Measurements from ENCODE around the gene PLA2G6. TPM values are rescaled to one million over a fixed set of nuclear protein-coding genes. Genes with fewer than 3 reads are reported as not detected.

Gene PLA2G6
- total RNA-seq, 2 donors from 2014 or later = 41.5 to 68.0 TPM

DNA sequence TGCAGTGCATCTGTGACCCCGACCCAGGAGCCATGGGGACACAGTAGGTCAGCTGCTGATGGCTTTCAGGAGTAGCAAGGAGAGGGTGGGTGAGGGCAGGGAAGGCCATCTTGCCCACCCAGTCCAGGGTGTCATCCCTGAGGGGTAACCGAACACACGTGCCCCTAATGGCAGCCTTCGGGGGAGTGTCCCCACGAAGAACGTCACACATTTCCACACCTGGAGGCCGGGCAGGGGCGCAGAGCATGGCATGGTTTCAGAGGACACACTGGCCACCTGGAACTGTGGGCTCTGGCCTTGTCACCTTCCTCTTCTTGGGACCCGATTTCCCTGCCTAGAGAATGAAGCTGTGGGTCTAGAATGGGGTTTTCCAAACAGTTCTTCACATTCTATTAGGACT is 51.8 kb downstream of the PLA2G6 start:
- H3K36me3 ChIP-seq (replicated peaks in 1 of 2; ENCODE audit: insufficient read depth in 1 of 2, low read depth in 2 of 2) = no peaks in the 10 kb centered on the region
- H3K4me1 ChIP-seq = no peaks in the 10 kb centered on the region
- ATAC-seq = no peak
- H3K27me3 ChIP-seq = no peaks in the 10 kb centered on the region
- H3K27ac ChIP-seq = no peak overlapping the region
- intact Hi-C loops (cut with DNase I) = no loop called here
- TF ChIP-seq POLR2A (IDR thresholded peaks at IDR 0.05) = no peak
- TF ChIP-seq, protein P1, sequence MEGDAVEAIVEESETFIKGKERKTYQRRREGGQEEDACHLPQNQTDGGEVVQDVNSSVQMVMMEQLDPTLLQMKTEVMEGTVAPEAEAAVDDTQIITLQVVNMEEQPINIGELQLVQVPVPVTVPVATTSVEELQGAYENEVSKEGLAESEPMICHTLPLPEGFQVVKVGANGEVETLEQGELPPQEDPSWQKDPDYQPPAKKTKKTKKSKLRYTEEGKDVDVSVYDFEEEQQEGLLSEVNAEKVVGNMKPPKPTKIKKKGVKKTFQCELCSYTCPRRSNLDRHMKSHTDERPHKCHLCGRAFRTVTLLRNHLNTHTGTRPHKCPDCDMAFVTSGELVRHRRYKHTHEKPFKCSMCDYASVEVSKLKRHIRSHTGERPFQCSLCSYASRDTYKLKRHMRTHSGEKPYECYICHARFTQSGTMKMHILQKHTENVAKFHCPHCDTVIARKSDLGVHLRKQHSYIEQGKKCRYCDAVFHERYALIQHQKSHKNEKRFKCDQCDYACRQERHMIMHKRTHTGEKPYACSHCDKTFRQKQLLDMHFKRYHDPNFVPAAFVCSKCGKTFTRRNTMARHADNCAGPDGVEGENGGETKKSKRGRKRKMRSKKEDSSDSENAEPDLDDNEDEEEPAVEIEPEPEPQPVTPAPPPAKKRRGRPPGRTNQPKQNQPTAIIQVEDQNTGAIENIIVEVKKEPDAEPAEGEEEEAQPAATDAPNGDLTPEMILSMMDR (IDR thresholded peaks at IDR 0.05) = no peak
- H3K4me3 ChIP-seq = no peak overlapping the region
- no peaks in the 10 kb centered on the region for H3K9me3 ChIP-seq
- WGBS, 2 donors = 80 to 90% methylated on average over 1 to 9 of the region's 9 CpGs
- DNase-seq = no peak

GRCh38 chr22:38129021-38129420 is 52.6 kb downstream of the PLA2G6 start:
- TF ChIP-seq, protein P1 (IDR thresholded peaks at IDR 0.05) = no peak
- TF ChIP-seq POLR2A (IDR thresholded peaks at IDR 0.05) = no peak
- Histone ChIP-seq H3K9me3 (no peaks in the 10 kb centered on the region), H3K4me1 (no peaks in the 10 kb centered on the region), H3K27me3 (no peaks in the 10 kb centered on the region), H3K4me3 (no peak overlapping the region), H3K36me3 (replicated peaks in 1 of 2; ENCODE audit: insufficient read depth in 1 of 2, low read depth in 2 of 2) (no peaks in the 10 kb centered on the region), H3K27ac (no peak overlapping the region)
- DNase-seq (no peak), ATAC-seq (no peak)
- WGBS, 2 donors = 85 to 100% methylated on average over 2 to 10 of the region's 10 CpGs
- intact Hi-C loops (cut with DNase I) = no loop called here

DNA sequence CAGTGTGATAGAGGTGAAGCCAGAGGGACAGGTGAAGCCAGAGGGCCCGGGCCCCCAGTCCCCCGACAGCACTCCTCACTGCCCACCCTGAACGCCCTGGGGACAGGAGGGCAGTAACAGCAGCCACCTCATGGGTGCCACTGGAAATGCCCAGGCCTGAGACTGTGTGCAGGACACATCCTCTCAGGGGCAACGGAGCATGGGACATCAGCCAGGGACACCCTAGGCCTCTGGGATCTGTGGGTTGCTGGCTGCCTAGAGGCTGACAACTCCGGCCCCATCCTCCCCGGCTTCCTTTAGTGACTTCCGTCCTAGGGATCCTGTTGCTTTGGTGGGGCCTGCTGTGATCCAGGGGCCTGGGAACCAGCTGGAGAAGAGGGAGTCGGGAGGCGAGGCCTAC is 53.8 kb downstream of the PLA2G6 start:
- 91 to 100% methylated on average over 7 to 9 of the region's 9 CpGs for WGBS, 2 donors
- H3K27ac ChIP-seq = no peak overlapping the region
- no peaks in the 10 kb centered on the region for H3K36me3 ChIP-seq (replicated peaks in 1 of 2; ENCODE audit: insufficient read depth in 1 of 2, low read depth in 2 of 2)
- H3K27me3 ChIP-seq = no peaks in the 10 kb centered on the region
- intact Hi-C loops (cut with DNase I) = no loop called here
- H3K4me3 ChIP-seq = no peak overlapping the region
- DNase-seq = no peak
- H3K9me3 ChIP-seq = no peaks in the 10 kb centered on the region
- TF ChIP-seq, protein P1 (IDR thresholded peaks at IDR 0.05) = no peak
- no peak for TF ChIP-seq POLR2A (IDR thresholded peaks at IDR 0.05)
- H3K4me1 ChIP-seq = no peaks in the 10 kb centered on the region
- no peak for ATAC-seq

DNA sequence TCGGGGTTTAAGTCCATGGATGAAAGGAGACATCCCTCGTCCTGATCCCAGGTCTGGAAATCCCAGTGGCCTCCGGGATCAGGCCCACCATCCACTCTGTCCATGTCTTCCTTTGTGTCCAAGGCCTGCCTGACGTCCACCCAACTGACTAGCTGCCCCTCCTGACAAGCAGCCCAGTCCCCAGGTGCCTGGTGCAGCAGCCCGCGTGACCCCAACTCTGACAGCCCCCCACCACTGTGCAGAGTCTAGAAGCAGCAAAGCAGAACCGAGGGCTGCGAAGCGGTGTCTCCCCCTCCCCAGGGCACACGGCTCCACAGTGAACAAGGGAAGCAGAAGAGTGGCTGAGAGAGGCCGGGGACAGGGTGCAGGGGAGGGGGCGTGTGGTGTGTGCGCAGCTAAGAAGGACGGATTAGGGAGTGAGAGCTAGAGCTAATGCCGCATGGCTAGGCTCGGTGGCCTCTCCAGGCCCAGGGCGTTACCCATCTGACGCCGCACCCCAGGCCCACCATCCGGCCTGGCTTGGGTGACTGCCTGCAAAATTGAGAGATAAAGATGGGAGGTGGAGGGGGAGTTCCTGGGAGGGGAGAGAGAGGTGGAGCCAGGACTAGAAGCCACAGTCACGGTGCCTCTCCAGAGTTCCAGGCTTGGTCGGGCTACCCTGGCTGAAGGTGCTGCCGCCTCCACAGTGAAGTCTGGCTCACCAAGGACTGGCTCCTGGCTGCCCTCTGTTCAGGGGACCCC is 54.5 kb downstream of the PLA2G6 start:
- no peaks in the 10 kb centered on the region for H3K27me3 ChIP-seq
- no peak overlapping the region for H3K4me3 ChIP-seq
- H3K36me3 ChIP-seq (replicated peaks in 1 of 2; ENCODE audit: insufficient read depth in 1 of 2, low read depth in 2 of 2) = no peaks in the 10 kb centered on the region
- ATAC-seq = no peak
- H3K27ac ChIP-seq = no peak overlapping the region
- no peaks in the 10 kb centered on the region for H3K9me3 ChIP-seq
- DNase-seq = no peak
- TF ChIP-seq, protein P1 (IDR thresholded peaks at IDR 0.05) = no peak
- no peak for TF ChIP-seq POLR2A (IDR thresholded peaks at IDR 0.05)
- intact Hi-C loops (cut with DNase I) = no loop called here
- no peaks in the 10 kb centered on the region for H3K4me1 ChIP-seq
- 91 to 95% methylated on average over 19 to 23 of the region's 23 CpGs for WGBS, 2 donors

DNA sequence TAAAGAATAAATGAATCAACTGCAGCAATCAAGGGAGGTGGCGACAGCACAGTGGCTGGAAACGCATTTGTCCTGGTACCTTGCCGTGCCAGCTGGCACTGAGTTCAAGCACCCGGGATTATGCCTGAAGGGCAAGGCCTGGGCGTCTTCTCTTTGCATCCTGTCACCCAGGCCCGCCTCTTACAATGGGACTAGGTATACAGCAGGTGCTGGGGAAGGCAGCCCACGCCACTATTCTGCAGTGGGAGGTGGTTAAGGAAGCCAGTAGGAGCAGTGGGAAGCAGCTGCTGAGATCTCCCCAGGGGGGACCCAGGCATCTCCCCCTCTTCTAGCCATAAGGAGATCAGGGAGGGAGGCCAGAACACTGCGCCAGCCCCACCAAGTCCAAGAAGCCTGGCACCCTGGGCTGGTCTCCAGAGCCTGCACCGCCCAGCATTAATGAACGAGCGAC is 55.9 kb downstream of the PLA2G6 start:
- DNase-seq (no peak), ATAC-seq (no peak)
- no peak overlapping the region for H3K27ac ChIP-seq
- H3K27me3 ChIP-seq = no peaks in the 10 kb centered on the region
- H3K4me3 ChIP-seq = no peak overlapping the region
- H3K9me3 ChIP-seq = no peaks in the 10 kb centered on the region
- TF ChIP-seq POLR2A (IDR thresholded peaks at IDR 0.05) = no peak
- TF ChIP-seq, protein P1 (IDR thresholded peaks at IDR 0.05) = no peak
- no peaks in the 10 kb centered on the region for H3K36me3 ChIP-seq (replicated peaks in 1 of 2; ENCODE audit: insufficient read depth in 1 of 2, low read depth in 2 of 2)
- intact Hi-C loops (cut with DNase I) = no loop called here
- H3K4me1 ChIP-seq = no peaks in the 10 kb centered on the region
- WGBS, 2 donors = 88 to 90% methylated on average over 10 to 11 of the region's 11 CpGs
